GM18870 (cell line): ENCODE results near the gene S100A6.

Experiments used
- ATAC-seq: cut with Tn5 transposase; IDR thresholded peaks from one replicate; pipeline ENCODE4 v1.9.1; 2021; ENCODE audit warnings: moderate library complexity; ENCODE audit not compliant: unreplicated experiment

The S100A6 gene

DNA sequence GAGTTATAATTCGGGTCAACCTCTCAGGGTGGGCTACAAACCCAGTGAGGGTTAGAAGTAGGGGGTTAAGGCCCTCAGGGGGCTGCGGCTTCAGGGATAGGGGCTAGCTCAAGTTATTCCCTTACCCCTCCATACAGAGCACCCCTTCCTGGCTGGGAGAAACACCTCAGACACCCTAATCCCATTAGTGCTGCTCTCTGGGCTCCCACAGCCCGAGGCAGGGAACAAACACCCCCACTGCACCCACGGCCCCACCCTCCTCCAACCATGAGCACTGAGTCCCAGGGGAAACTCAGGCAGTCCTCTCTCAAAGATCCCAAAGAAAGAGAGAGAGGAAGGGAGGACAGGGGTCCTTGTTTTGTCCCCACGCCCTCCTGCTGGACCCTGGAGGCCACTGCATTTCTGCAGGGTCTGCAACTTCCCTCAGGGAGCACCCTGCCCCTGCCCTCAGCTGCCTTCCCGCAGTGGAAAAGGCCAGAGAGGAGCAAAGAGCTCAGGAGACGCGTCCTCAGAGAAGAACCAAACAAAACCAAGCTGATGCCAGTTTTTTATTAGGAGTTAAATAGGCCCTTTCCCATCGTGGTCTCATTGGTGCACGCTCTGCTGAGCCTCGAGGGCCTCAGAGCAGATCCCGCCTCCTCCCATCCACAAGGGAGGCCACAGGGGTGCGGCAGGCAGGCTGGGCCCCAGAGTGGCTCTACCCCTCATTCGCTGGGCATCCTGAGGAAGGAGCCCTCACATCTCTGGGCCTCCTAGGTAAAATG, 11.2 kb upstream of the S100A6 start:
- ATAC-seq = no peak

DNA sequence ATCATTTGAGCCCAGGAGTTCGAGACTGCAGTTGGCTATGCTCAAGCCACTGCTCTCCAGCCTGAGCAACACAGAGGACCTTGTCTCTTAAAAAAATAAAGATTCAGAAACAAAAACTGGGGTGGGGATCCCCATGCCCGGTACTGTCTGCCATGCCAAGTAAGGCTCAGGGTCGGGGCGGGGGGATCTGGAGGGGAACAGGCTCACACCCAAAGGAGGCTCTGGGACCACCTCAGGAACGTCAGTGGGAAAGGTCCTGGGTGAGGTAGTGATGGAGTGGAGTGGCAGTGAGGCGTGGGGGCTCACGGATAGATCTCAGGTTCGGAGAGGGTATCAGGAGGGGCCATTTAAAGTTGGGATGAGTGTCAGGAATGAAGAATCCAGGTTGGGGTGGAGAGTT, 10.6 kb upstream of the S100A6 start:
- no peak for ATAC-seq

- no peak for ATAC-seq
These were observed 9.6 kb upstream of the S100A6 start, which contains the start of gene S100A4 for GRCh38 chr1:153545067-153546055. TSS of gene S100A4 (minus strand) at chr1:153545806. CDS start at chr1:153544794, 1,012 bp downstream.

- ATAC-seq = no peak
These were observed 8.8 kb upstream of the S100A6 start for GRCh38 chr1:153544453-153545066.

DNA sequence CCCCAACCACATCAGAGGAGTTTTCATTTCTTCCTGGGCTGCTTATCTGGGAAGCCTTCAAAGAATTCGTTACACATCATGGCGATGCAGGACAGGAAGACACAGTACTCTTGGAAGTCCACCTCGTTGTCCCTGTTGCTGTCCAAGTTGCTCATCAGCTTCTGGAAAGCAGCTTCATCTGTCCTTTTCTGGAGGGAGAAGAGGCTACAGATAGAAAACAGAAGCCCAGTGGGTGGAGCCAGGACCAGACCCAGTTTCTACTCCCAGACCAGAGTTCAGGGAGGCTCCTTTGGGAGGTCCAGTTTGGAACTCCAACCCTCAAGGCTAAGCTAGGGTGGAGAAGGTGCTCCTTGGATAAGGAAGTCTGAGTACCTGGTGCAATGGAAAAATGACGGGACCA, 7.9 kb upstream of the S100A6 start:
- ATAC-seq = no peak

DNA sequence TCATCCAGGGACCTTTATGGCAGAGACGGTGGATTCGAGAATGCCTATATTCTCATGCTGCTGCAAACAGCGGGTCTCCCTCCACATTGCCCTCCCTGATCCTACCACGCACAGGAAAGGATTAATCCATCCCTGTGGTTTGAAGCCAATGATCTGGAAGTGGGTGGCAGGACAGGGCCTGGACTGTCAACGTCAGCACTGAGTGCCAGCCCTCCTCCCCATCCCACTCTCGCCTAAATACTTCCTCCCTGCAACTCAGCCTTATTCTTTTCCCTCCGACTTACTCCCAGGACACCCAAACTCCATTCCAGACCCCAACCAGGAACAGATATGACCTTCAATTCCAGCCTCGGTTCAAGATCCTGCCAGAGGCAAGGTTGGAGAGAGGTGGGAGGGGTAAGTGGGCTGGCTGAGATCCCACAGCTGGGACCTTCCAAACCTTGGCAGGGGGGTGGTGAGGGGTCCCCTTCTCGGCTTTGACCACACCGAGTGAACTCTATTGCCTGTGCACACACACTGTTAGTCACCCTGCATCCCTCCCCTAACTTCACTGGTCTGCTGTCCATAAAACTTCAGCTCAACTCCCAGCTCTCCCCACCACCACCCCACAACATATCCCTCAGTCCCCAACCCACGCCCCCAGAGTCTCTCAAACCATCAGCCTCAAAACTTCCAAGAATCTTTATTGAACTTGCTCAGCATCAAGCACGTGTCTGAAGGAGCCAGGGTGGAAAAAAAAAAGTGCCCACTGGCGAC, 7.3 kb upstream of the S100A6 start:
- ATAC-seq = no peak

DNA sequence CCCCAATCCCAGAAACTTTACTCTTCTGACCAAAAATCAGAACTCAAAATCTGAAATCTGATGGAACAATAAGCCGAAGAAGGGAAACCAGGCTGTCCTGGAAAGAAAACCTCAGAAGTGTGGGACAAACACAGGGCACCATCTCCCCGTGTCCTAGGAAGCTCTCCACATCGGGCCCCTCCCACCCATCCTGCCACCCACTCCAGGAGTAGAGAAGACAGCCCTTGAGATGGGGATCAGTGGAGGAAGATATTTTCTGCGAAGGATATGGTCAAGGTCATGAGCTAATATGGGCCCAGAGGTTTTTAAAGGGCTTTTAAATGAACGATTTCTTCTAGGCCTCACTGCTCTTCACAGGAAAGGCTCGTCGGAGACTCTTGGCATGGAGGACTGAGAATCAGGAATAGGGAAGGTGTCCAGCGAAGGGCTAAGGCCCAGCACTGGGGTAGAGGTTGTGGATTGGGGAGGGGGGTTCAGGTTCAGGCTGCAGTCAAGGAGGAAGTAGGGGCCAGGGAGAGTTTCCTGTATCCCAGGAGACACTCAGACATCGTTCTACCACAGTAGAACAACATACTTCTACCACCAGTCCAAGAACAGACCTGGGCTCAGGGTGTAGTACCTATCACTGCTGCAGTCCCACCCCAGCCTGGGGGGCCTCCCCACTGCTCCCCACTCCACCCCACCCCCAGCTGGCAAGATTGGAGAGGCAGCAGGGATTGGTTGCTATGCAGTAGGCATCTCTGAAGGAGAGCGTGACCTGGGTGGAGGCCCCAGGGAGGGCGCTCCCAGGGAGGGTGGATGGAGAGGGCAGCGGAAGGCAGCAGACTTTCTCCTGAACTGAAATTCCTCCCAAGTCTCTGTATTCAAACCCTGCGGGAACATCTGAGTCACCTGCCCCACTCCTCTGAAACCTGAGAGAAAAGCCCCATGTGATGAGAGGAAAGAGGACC, 6.1 kb upstream of the S100A6 start:
- ATAC-seq = no peak

DNA sequence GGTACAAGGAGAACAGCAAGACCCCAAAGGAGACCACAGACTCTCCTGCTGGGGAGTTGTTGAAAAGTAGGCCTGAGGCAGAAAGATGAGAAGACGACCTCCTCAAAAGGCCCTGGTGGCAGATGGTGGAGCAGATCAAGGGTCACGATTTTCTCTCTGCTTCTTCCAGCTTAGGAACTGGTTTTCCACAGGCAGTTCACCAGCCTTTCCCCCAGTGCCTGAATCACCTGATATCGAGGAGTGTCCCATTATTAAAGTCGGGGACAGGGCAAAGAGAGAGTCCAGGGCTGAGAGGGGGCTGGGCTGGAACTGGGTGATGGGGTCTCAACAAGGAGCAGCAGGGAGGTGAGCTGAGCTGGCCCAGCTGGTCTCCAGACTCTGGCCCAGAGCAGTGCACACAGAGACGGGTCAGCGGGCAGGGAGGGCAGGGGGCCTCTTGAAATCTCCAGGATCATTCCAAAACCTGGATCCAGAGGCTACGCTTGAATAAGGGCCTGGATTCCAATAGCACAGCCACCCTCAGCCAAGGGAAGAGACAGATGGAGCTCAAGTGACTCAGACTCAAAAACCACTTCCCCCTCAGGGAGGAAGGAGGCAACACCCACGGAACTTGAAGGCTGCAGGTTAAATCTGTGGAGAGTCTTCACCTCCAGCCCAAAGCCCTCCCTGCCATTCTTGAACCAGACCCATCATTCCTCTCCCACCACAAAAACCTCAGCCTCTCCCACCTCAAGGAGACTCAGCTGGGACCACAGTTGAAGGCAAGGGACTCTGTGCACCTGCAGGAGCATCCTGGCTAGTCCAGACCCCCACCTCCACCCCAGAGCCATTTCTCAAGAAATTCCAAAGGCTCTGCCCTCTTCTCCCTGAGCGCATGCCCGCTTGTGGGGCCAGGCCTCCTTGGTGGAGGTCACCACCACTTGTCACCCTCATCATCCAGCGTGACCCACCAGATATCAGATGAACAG, 4.9 kb upstream of the S100A6 start, which contains the start of gene S100A5:
Gene S100A5, minus strand, starts transcription at position 541 of the 968 bp plus-strand sequence. CDS start 743 bp downstream, outside the sequence.
- ATAC-seq = no peak

DNA sequence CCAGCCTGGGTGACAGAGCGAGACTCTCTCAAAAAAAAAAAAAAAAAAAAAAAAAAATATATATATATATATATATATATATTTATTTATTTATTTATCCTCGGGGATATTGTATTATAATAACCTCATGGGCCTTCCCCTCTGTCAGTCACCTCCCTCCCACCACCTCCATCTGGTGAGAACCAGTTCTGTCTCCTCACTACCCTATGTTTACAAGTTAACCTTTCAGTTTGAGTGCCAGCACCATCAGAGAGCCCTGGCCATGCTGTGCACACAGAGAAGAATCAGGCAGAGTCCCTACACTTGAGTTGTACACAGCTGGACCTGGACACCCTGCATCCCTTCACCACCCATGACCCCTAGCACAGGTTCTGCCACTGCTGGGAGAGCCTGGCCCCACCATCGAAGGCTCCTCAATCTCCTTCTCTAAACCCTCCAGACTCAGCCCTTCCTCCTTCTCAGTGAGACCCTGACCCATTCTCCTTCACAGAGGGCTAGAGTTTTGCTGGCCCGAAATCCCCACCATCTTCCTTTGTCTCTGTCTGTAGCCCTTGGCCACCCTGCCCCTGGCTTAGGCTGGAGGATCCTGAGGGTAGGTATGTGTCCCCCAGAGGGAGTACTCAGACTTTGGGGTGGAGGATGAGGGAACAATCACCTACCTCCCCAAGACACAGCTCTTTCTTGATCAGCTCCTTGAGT, 3.8 kb upstream of the S100A6 start:
- ATAC-seq = no peak

- no peak for ATAC-seq
These were observed 2.6 kb upstream of the S100A6 start for GRCh38 chr1:153538315-153538821.

GRCh38 chr1:153537376-153537730, 1.6 kb upstream of the S100A6 start:
- ATAC-seq = no peak

DNA sequence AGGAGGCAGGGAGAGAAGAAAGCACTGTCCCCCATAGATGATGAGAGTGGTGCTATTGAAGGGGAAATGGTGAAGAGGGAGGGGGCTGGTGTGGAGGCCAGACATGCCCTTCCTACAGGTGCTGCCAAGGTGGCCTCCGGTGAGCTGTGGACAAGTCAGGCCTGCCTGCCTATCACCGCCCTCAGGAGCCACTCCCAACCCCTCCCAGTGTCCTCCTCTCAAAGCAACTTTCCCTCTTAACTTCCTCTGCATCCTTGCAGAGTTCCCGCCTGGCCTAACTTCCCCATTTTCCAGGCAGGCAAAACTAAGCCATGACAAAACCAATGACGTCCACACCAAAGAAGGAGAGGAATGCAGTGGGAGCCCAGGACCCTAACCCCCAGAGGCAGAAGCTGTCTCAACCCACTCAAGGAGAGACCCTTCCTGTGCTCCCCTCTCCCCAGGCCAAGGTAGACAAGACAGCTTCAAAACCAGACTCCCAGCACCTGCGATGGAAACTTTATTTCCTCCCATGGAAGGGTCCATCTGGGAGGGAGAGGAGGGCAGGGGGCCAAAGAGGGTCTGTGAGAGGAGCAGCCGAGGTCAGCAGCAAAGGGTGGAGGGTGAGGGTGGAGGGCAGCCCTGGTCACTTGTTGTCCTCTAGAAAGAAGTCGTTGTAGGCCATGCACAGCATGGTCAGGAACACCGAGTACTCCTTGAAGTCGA, 1.0 kb upstream of the S100A6 start:
- no peak for ATAC-seq

- ATAC-seq = no peak
These were observed 350 bp upstream of the S100A6 start for GRCh38 chr1:153536012-153536670.

- ATAC-seq = no peak
These were observed 908 bp downstream of the S100A6 start for GRCh38 chr1:153534925-153535241.

DNA sequence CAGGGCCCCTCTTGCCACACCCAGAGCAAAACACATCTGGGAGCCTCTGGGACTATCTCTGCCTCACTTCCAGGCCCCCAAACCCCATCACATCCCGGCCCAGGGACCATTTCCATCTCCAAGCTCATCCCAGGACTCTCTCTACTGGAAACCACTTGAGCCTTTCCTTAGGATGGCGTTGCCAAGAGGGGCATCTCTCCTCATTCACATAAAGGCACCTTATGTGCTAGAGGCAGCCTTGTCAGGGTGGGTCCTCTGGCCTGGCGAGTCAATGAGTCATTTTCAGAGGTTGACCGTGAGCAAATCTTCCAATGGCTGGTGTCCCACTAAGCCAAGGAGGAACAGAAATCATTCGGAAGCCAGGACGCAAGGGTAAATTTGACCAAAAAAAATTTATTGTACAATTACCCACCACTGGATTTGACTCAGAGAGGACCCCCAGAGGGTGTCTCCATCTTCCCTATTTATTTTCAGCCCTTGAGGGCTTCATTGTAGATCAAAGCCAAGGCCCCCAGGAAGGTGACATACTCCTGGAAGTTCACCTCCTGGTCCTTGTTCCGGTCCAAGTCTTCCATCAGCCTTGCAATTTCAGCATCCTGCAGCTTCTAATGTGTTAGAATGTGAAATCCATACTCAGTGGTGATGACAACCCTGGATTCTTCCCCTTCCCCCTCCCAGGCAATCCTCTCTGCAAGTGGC, 1.4 kb downstream of the S100A6 start:
- no peak for ATAC-seq

DNA sequence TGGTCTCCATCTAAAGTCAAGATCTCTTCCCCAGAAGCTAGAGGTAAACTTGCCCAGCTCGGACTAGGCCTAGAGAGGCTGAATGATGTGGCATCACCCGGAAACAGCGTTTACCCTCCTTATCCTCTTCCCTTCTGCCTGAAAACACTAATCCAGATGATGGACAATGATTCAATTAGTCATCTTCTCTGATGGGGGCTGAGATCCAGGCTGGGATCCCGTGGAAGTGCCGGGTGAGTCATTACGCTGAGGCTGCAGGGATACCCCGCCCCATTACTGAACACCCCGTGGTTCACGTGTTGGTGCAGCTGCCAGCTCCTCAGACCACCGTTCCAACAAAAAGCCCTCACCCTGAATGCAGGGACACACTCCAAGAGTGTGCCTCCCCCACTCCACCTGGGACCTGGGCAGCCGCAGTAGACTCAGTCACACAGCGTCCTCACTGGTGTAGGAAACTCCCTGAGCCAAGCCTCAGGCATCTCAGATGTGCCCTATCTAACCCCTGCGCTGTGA, 2.0 kb downstream of the S100A6 start:
- ATAC-seq = no peak
